Measurements from ENCODE around the gene GRHPR.

DNA sequence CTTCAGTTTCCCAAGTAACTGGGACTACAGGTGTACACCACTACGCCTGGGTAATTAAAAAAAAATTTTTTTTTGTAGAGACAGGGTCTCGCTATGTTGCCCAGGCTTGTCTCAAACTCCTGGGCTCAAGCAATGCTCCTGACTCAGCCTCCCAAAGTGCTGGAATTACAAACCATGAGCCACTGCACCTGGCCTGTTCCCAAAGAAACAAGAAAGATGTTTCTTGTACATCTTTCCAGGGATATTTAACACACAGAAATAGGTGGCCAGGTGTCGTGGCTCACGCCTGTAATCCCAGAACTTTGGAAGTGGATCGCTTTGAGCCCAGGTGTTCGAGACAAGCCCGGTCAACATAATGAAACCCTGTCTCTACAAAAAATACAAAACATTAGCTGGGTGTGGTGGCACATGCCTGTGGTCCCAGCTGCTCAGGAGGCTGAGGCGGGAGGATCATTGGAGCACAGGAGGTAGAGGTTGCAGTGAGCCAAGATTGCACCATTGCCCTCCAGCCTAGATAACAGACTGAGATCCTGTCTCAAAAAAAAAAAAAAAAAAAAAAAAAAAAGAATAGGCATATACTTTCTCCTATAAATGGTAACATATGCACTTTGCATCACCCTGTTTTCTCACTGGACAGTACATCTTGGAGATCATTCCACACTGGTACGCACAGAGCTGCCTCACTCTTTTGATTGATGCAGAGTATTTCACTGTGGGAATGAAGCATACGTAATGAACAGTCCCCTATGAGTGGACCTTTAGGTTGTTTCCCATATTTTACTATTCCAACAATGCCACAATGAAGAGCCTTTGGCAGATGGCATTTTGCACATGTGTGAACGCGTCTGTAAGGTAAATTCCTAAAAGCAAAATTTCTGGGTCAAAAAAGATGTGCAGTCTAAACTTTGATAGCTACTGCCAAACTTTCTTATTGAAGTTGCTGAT lies 2.0 kb upstream of the GRHPR start:
- TF ChIP-seq, protein P1, sequence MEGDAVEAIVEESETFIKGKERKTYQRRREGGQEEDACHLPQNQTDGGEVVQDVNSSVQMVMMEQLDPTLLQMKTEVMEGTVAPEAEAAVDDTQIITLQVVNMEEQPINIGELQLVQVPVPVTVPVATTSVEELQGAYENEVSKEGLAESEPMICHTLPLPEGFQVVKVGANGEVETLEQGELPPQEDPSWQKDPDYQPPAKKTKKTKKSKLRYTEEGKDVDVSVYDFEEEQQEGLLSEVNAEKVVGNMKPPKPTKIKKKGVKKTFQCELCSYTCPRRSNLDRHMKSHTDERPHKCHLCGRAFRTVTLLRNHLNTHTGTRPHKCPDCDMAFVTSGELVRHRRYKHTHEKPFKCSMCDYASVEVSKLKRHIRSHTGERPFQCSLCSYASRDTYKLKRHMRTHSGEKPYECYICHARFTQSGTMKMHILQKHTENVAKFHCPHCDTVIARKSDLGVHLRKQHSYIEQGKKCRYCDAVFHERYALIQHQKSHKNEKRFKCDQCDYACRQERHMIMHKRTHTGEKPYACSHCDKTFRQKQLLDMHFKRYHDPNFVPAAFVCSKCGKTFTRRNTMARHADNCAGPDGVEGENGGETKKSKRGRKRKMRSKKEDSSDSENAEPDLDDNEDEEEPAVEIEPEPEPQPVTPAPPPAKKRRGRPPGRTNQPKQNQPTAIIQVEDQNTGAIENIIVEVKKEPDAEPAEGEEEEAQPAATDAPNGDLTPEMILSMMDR (IDR thresholded peaks at IDR 0.05; ENCODE audit: insufficient read depth, low read length), result no peak
- TF ChIP-seq GABPA (IDR thresholded peaks at IDR 0.05; ENCODE audit: low read depth) (no peak), POLR2AphosphoS5 (IDR thresholded peaks at IDR 0.05; ENCODE audit: low read depth) (no peak)

Measured in HL-60 (cell line).